BE2C (cell line): Measurements from ENCODE around the gene ADNP2. TPM values are rescaled to one million over a fixed set of nuclear protein-coding genes. Genes with fewer than 3 reads are reported as not detected.

Experiments used
- DNase-seq: peaks from one replicate; pipeline ENCODE4 v3.0.0-alpha.2; 2020
- H3K27me3 ChIP-seq: fragments of 250-450 bp; sonication (Bioruptor Pico); 2 replicates; pipeline ENCODE4 v1.5.1; 2020; ENCODE audit warnings: mild to moderate bottlenecking
- H3K36me3 ChIP-seq: fragments of 250-450 bp; sonication (Bioruptor Pico); 2 replicates; pipeline ENCODE4 v1.5.1; 2020; ENCODE audit warnings: mild to moderate bottlenecking
- H3K4me1 ChIP-seq: fragments of 250-450 bp; sonication (Bioruptor Pico); 2 replicates; pipeline ENCODE4 v1.5.1; 2020
- H3K4me3 ChIP-seq: 2 replicates; pipeline ENCODE4 v1.5.1; 2011; ENCODE audit warnings: low read depth, low read length
- H3K9me3 ChIP-seq: fragments of 250-450 bp; sonication (Bioruptor Pico); 2 replicates; pipeline ENCODE4 v1.5.1; 2020
- polyA plus RNA-seq: library from polyadenylated mRNA; unstranded; fragments of >200 nt; gene quantifications from one replicate; pipeline ENCODE4 v1.2.1, GENCODE V29; 2012; ENCODE audit warnings: low read depth, missing spikeins; ENCODE audit not compliant: insufficient read length, insufficient read depth
- TF ChIP-seq, protein P1 (sequence below): IDR thresholded peaks from 2 replicates; pipeline ENCODE4 v1.5.1; 2012; ENCODE audit warnings: mild to moderate bottlenecking, low read depth, low read length

The ADNP2 gene, protein sequence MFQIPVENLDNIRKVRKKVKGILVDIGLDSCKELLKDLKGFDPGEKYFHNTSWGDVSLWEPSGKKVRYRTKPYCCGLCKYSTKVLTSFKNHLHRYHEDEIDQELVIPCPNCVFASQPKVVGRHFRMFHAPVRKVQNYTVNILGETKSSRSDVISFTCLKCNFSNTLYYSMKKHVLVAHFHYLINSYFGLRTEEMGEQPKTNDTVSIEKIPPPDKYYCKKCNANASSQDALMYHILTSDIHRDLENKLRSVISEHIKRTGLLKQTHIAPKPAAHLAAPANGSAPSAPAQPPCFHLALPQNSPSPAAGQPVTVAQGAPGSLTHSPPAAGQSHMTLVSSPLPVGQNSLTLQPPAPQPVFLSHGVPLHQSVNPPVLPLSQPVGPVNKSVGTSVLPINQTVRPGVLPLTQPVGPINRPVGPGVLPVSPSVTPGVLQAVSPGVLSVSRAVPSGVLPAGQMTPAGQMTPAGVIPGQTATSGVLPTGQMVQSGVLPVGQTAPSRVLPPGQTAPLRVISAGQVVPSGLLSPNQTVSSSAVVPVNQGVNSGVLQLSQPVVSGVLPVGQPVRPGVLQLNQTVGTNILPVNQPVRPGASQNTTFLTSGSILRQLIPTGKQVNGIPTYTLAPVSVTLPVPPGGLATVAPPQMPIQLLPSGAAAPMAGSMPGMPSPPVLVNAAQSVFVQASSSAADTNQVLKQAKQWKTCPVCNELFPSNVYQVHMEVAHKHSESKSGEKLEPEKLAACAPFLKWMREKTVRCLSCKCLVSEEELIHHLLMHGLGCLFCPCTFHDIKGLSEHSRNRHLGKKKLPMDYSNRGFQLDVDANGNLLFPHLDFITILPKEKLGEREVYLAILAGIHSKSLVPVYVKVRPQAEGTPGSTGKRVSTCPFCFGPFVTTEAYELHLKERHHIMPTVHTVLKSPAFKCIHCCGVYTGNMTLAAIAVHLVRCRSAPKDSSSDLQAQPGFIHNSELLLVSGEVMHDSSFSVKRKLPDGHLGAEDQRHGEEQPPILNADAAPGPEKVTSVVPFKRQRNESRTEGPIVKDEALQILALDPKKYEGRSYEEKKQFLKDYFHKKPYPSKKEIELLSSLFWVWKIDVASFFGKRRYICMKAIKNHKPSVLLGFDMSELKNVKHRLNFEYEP
- polyA plus RNA-seq = 14.0 TPM

DNA sequence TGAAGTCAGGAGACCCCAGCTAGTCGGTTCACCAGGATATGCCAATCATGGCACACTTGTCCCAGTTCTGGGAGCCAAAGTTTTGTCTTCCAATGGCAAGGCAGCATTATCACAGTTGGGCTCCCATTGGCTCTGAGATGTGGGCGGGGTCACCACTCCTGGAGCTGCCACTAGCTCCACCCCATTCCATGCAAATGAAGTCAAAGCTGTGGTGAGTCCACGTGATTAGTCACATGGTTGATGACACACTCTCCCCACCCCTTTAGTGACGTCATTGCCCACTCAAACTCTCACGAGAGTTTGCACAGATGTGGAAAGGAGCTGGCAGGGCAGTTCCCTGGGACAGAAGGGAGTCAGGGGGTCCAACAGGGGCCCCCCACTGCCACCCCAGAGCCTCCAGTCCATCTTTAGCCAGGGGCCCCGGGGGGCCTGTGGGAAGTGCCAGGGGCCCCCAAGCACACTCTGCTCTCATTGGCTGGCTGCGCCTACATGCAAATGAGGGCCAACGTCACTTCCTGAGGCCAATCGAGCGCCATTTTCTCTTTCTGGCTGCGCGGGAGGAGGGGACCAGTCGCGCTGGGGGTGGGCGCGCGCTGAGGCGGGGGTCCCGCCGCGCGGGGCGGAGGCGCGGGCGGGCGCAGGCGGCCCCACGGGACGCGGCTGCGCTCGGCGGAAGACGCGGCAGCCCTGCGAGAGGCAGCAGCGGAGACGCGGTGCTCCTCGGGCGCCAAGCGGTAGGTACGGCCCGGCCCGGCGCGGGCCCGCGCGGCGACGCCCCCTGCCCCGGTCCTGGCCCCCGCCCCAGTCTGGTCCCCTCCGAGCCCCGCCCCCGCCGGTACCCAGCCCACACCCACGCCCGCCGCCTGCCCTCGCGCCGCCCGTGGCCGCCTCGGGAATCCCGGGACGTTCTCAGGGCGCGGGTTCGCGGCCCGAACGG lies at the start of gene ADNP2:
Gene ADNP2 (plus strand): TSS at position 524 of the 937 bp plus-strand sequence. CDS start 8,281 bp downstream, outside the sequence.
- H3K4me3 ChIP-seq = peak within 1 kb of the TSS; percentile 63
- no peaks in the 10 kb centered on the region; the same call in 1 of the 2 replicates for H3K4me1 ChIP-seq
- no peaks in the 10 kb centered on the region for H3K27me3 ChIP-seq
- TF ChIP-seq, protein P1, sequence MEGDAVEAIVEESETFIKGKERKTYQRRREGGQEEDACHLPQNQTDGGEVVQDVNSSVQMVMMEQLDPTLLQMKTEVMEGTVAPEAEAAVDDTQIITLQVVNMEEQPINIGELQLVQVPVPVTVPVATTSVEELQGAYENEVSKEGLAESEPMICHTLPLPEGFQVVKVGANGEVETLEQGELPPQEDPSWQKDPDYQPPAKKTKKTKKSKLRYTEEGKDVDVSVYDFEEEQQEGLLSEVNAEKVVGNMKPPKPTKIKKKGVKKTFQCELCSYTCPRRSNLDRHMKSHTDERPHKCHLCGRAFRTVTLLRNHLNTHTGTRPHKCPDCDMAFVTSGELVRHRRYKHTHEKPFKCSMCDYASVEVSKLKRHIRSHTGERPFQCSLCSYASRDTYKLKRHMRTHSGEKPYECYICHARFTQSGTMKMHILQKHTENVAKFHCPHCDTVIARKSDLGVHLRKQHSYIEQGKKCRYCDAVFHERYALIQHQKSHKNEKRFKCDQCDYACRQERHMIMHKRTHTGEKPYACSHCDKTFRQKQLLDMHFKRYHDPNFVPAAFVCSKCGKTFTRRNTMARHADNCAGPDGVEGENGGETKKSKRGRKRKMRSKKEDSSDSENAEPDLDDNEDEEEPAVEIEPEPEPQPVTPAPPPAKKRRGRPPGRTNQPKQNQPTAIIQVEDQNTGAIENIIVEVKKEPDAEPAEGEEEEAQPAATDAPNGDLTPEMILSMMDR = no peak
- H3K9me3 ChIP-seq = no peaks in the 10 kb centered on the region
- H3K36me3 ChIP-seq = no peaks in the 10 kb centered on the region
- DNase-seq = peak; percentile 91

DNA sequence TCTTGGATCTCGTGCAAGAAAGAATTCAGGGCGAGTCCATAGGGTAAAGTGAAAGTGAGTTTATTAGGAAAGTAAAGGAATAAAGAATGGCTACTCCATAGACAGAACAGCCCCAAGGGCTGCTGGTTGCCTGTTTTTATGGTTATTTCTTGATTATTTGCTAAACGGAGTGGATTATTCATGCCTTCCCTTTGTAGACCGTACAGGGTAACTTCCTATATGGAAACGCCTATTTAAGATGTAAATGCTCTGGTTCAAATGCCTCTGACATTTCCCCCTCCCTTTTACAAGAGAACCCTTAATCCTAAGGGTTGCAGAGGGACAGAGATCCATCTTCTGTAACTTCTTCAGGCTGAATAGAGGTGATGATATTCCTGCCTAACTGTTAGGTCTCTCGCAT lies 49.1 kb upstream of the ADNP2 start:
- no peak overlapping the region for H3K4me3 ChIP-seq
- DNase-seq = no peak
- H3K9me3 ChIP-seq = no peaks in the 10 kb centered on the region
- H3K27me3 ChIP-seq = no peaks in the 10 kb centered on the region
- no peaks in the 10 kb centered on the region for H3K4me1 ChIP-seq
- TF ChIP-seq, protein P1 = no peak
- H3K36me3 ChIP-seq = no peaks in the 10 kb centered on the region

DNA sequence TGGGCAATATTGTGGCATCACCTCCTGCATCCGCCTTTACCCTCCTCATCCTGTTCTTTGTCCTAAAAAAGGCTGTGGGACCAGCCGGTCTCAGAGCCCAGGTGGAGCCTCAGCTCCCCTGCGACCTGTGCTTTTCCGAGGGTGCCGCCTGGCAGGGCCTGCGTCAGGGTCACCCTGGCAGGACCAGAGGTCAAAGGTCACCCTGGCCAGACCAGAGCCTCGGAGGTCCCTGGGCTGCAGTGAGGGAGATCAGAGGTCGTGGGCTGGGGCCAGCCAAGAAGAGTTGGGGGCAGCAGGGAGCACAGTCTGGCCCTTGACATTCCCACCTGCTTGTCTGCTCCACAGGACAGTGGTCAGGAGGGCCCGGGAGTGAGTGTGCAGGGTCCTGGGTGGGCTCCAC lies 43.4 kb upstream of the ADNP2 start:
- TF ChIP-seq, protein P1 = no peak
- Histone ChIP-seq H3K36me3 (no peaks in the 10 kb centered on the region), H3K4me3 (no peak overlapping the region), H3K9me3 (no peaks in the 10 kb centered on the region), H3K27me3 (no peaks in the 10 kb centered on the region), H3K4me1 (no peaks in the 10 kb centered on the region)
- no peak for DNase-seq

DNA sequence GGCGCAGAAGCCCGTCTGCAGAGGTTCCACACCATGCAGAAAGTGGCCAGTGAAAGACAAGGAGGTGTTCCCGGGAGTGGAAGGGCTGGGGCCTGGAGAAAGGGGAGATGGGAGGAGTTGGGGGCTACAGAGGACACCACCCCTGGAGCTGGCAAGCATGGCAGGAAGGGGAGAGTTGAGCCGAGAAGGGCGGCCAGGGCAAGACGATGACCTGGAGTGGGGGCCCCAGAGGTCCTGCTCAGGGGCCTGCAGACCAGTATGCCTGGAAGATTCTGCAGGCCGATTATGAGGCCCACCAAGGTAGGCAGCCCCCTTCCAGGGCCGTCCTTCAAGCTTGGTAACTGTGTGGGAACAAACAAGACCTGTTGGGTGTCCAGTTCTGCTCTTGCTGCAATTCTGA lies 41.7 kb upstream of the ADNP2 start:
- Histone ChIP-seq H3K9me3 (no peaks in the 10 kb centered on the region), H3K27me3 (no peaks in the 10 kb centered on the region), H3K4me1 (no peaks in the 10 kb centered on the region), H3K36me3 (no peaks in the 10 kb centered on the region), H3K4me3 (no peak overlapping the region)
- TF ChIP-seq, protein P1 = no peak
- no peak for DNase-seq

DNA sequence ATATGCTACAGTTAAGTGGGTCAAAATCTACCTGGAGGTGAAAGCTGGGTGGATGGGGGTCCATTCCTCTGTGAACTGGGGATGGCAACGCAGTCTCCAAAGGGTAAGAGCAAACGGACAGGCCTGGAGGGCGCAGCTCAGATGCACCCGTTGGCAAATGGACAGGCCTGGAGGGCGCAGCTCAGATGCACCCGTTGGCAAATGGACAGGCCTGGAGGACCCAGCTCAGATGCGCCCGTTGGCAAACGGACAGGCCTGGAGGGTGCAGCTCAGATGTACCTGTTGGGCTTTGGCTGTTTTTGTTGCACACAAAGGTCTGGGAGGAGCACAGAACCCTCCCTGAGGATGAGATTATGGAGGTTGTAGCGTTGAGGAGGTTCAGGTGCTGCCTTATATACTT lies 41.2 kb upstream of the ADNP2 start:
- no peak for DNase-seq
- Histone ChIP-seq H3K4me1 (no peaks in the 10 kb centered on the region), H3K36me3 (no peaks in the 10 kb centered on the region), H3K9me3 (no peaks in the 10 kb centered on the region), H3K27me3 (no peaks in the 10 kb centered on the region), H3K4me3 (no peak overlapping the region)
- TF ChIP-seq, protein P1 = no peak
